Measurements from ENCODE around the gene USP9X.
A peak's percentile ranks its signal among the peaks of the same experiment; 100 is the strongest.
"Not testable (repeated sequence)": the region's sequence is repeated elsewhere in the genome, so short reads cannot be mapped to it uniquely, and the experiment has no call there.

Gene USP9X, protein sequence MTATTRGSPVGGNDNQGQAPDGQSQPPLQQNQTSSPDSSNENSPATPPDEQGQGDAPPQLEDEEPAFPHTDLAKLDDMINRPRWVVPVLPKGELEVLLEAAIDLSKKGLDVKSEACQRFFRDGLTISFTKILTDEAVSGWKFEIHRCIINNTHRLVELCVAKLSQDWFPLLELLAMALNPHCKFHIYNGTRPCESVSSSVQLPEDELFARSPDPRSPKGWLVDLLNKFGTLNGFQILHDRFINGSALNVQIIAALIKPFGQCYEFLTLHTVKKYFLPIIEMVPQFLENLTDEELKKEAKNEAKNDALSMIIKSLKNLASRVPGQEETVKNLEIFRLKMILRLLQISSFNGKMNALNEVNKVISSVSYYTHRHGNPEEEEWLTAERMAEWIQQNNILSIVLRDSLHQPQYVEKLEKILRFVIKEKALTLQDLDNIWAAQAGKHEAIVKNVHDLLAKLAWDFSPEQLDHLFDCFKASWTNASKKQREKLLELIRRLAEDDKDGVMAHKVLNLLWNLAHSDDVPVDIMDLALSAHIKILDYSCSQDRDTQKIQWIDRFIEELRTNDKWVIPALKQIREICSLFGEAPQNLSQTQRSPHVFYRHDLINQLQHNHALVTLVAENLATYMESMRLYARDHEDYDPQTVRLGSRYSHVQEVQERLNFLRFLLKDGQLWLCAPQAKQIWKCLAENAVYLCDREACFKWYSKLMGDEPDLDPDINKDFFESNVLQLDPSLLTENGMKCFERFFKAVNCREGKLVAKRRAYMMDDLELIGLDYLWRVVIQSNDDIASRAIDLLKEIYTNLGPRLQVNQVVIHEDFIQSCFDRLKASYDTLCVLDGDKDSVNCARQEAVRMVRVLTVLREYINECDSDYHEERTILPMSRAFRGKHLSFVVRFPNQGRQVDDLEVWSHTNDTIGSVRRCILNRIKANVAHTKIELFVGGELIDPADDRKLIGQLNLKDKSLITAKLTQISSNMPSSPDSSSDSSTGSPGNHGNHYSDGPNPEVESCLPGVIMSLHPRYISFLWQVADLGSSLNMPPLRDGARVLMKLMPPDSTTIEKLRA (N-terminal part only)

DNA sequence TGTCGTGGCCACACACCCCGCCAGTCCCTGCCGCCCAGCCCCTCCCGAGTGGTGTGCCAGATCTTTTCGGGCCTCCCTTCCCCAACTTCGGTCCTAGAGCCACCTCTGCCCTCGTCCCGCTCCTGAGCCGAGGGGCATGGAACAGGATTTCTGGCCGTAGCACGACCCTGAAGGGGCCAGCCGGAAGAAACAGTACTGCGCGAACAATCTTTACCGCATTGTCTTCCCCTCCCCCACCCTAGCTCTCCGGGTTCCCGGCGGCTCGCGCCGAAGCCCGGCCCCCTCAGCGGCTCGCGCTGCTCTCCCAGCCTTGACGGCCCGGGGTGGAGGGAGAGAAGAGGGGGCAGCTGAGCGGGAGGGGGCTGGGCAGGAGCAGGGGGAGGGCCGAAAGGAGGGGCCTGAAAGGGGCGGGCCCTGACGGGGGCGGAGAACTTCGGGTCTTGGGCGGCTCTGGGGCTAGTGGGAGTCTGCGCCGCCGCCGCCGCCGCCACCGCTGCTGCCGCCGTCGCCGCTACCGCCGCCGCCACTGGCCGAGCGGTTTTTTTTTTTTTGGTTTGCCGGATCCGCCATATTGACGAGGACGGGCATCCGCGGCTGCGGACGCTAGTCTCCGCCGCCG lies at the start of gene USP9X:
USP9X (plus strand) TSS at position 553 of the 619 bp plus-strand sequence. CDS start 38,184 bp downstream, outside the sequence.
- DNase-seq, result peak; percentile 84

DNA sequence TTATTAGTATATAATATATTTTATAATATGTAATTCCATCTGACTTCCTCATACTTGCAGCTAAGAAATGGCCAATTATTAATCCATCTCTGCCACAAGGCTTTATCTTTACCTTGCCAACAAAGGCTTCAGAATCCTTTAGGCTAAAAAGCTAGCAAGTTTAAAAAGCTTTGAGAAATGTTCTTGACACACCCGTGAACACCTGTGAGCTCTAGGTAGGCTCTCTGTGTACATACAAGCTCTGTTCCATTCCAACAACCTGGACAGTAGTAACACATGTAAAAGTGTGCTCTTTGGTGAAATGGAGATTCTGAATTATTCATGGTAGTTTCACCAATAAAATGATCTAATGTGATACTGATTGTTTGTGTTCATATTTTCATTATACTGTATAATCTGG lies 49.7 kb upstream of the USP9X start:
- no peak for DNase-seq

DNA sequence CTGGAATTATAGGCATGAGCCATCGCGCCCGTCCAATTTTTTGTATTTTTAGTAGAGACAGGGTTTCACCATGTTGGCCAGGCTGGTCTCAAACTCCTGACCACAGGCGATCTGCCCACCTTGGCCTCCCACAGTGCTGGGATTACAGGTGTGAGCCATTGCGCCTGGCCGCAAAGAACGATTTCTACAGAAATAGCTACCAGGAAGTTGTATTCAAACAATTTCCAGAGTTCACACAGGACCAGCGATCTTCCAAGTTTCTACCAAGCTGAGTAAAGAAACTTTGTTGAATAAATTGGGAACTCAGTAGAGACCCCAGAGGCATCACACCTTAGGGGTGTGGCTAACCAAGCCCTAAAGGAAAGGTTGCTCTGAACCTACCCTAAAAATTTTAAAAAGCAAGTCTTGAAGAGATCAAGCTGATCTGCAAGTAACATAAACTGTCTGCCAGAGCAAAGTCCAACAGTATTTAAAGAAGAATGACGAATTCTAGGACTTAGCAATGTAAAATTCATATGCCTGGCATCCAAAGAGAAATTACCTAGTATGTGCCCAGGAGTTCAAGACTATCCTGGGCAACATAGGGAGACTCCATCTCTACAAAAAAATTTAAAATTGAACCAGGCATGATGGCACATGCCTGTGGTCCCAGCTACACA lies 48.4 kb upstream of the USP9X start:
- no peak for DNase-seq

DNA sequence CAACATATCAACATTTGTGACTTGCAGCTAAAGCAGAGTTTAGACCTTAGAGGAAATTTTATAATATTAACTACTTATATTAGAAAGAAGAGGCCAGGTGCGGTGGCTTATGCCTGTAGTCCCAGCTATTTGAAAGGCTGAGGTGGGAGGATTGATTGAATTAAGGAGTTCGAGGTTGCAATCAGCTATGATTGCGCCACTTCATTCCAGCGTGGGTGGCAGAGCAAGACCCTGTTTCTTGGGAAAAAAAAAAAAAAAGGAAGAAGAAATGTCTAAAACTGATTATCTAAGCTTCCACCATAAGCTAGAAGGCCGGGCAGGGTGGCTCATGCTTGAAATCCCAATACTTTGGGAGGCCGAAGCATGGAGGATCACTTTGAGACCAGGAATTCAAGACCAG lies 42.0 kb upstream of the USP9X start:
- DNase-seq, result no peak

DNA sequence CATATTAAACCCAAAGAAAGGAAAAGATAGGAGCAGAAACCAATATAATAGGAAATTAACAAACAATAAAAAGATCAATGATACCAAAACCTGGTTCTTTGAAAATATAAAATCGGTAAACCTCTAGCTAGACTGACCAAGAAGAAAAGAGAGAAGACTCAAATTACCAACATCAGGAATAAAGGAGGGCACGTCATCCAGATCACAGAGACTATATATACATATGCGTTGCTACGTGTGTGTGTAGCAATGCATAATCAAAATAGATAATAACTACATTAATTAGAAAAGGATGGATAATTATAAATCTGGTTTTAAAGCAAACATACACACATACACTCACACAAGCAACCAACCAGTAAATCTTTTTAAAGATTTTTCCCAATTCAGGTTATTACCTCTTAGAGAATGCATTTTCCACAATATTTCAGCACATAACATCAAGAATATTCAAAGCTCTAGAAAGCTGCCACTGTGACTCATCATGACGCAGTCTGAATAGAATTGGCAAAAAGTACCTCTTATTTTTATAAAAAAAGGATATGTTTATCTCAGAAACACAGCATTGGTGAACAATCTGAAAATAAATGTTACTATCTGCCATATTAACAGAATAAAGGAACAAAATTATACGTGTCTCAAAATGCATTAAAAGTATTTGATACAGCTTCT lies 41.4 kb upstream of the USP9X start:
- no peak for DNase-seq

DNA sequence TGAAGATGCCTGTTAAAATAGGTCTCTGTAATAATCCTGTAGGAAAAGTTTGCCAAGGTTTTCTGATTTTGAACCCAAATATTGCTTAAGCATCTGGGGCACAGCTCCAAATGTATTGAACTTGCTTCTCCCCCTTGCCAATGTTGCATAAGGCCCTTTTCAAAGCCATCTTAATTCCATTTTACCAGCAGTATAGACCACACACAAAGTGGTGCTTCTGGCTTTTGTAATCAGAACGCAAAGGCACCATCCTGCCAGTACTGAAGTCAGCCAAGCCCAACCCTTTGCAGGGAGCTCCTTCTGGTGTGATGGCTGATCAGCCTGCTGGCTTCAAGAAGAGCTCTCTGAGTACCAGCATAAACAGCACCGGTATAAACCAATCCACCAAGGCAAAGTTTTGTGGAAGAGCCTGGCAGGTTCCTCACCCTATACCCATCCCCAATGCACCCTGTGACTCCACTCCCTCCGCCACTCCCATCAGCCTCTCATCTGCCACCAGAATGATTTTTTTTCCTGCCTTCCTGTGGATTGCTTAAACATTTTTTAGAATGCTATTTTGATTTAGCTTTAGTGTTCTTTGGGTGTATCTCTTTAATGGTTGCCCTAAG lies 39.2 kb upstream of the USP9X start:
- no peak for DNase-seq

- no peak for DNase-seq
These were observed 37.2 kb upstream of the USP9X start for GRCh38 chrX:41047878-41048534.

GRCh38 chrX:41050359-41050758 lies 34.9 kb upstream of the USP9X start:
- no peak for DNase-seq

- no peak for DNase-seq
These were observed 34.0 kb upstream of the USP9X start for GRCh38 chrX:41051288-41051687.

- no peak for DNase-seq
These were observed 29.5 kb upstream of the USP9X start for GRCh38 chrX:41055740-41056139.

GRCh38 chrX:41063276-41063675 lies 22.0 kb upstream of the USP9X start:
- DNase-seq, result not testable (repeated sequence)

DNA sequence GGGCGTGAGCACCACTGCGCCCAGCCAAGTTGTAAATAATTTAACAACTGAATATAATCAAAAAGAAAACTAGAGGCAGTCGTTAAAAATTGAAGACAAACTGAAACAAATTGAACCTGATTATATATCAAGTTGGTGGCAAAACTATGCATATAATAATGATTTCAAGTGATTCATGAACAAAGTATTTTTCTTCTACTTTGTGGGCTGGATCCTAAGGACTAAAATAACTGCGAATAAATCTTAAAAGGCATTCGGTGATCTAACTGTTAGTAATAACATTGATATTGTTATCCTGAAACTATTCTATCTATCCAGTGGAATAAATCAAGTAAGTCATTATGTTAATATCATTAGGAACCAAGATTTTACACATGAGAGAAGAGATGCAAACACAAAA lies 21.2 kb upstream of the USP9X start:
- DNase-seq, result no peak

DNA sequence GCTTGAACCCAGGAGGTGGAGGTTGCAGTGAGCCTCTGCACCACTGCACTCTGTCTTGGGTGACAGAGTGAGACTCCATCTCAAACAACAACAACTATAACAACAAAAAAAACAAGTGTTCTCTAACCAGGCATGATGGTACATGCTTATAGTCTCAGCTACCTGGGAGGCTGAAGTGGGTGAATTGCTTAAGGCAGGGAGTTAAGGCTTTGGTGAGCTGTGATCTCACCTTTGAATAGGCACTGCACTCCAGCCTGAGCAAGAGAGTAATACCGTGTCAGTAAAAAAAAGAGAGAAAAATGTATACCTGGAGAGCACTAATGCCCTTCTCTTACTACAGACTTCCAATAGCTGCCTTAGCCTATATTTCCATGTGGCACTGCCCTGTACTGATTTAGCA lies 18.9 kb upstream of the USP9X start:
- DNase-seq, result no peak

GRCh38 chrX:41066969-41067368 lies 18.3 kb upstream of the USP9X start:
- no peak for DNase-seq

DNA sequence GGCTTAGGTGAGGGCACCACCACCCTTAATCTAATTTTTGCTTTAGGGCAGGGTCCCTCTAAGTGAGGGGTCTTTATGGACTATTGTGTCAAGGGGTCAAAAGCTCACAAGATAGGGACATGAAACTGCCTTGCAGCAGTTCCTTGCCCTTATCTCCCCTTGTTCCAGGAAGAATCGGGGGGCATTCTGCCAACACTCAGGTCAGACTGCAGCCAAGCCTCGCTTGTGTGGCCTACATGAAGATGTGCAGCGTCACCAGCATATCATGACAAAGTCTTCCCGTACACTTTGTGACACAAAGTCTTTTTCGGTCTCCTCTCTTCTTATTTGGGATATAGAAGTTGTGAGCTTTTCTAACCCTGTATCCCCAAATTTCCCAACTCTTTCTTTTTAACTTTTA lies 17.5 kb upstream of the USP9X start:
- no peak for DNase-seq

DNA sequence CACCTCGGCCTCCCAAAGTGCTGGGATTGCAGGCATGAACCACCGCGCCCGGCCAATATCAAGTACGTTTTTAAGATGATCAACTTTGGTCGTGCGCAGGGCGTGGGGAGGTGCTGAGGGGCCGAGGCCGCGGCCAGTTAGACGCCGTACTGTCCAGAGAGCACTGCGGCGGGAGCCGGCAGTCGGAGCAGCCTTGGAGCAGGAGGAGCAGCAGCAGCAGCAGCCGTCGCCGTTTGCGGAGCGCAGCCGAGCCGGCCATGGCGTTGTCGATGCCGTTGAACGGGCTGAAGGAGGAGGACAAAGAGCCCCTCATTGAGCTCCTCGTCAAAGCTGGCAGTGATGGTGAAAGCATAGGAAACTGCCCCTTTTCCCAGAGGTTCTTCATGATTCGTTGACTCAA lies 8.5 kb upstream of the USP9X start:
- DNase-seq, result no peak

DNA sequence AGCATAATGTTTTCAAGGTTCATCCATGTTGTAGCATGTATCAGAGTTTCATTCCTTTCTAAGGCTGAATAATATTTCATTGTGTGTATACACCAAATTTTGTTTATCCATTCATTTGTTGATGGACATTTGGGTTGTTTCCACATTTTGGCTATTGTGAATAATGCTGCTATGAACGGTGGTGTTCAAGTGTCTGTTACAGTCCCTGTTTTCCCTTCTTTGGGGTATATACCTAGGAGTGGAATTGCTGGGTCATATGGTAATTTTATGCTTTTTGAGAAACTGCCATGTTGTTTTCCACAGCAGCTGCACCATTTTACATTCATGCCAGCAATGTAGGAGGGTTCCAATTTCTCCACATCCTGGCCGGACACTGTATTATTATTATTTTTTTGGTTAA lies 3.4 kb upstream of the USP9X start:
- no peak for DNase-seq

DNA sequence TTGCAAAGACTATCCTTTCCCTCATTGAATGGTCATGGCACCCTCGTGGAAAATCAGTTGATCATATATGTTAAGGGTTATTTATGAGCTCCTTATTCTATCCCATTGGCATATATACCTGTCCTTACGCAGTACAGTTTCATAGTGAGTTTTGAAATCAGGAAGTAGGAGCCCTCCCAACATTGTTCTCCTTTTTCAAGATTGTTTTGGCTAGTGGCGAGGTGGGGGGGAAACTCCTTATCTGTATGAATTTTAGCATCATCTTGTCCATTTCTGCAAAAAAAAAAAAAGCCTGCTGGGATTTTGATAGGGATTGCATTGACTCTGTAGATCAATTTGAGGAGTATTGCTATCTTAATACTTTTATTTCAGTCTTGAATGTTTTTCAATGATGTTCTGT lies 2.5 kb upstream of the USP9X start:
- no peak for DNase-seq

DNA sequence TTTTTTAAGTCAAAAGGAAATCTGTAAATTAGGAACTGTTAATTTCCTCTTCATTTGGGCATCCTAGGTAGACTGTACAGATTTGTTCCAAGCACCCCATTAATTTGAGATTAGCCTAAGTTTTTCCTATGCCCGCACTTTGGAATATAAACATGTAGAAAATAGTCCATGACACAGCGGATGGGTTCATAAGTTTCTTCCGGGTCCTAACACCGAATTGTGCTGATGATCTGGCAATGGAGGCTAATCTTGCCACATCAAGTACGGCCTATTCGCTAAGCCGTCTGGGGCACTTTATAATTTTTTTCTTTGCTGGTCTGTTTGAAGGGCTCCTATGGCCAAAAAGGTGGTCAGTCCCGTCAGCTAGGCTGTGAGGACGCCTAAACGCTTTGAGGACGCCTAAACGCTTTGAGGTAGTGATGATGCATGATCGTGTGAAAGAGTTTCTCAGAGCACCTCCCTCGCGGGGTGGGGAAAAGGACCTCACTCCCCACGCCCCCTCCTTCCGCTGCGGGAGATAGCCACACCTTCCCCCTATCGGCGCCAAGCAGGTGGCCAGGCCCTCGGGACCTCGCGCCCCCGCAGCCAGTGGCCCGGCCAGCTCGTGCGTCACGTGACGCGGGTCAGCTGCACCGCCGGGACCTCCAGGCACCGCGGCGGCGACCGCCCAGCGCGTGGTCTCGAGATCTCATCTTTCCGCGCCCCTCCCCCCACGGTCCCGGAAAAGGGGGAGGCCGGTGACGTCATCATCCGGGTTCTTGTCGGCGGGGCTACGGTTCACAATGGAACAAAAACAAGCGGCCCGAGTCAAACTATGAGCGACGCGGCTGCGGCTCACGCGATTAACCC lies 977 bp upstream of the USP9X start:
- DNase-seq, result peak; percentile 98

- DNase-seq, result peak; percentile 40
These were observed 250 bp downstream of the USP9X start for GRCh38 chrX:41085512-41085877.

Measured in NCI-H526 treated with DMSO at 0.1 percent for 48 hours (cell line).